Natural killer cell (primary cell): ENCODE data around the gene NELFCD. TPM values are rescaled to one million over a fixed set of nuclear protein-coding genes. Genes with fewer than 3 reads are reported as not detected.

ENCODE experiments used
- ATAC-seq, 3 donors: fragments of 150-1000 bp in 2 of 3; fragments of 200-7000 bp in 1 of 3; cut with Tn5 transposase; 1 replicate in 1 of 3; 2 replicates in 2 of 3; pipeline ENCODE4 v1.10.0; 2021; ENCODE audit warnings: mild to moderate bottlenecking in 2 of 3, moderate library complexity in 2 of 3
- DNase-seq, 2 donors: peaks; one replicate each; pipeline versions ENCODE4 v3.0.0 to v3.0.0-alpha.2; 2013 to 2021; ENCODE audit warnings: mixed read lengths in 1 of 2
- H3K27ac ChIP-seq: one replicate; pipeline ENCODE4 v1.5.1; 2013; ENCODE audit warnings: mild to moderate bottlenecking, low read length
- H3K27me3 ChIP-seq: one replicate; pipeline ENCODE4 v1.6.1; 2013; ENCODE audit warnings: low read length; ENCODE audit not compliant: control insufficient read depth, insufficient read depth
- H3K36me3 ChIP-seq: one replicate; pipeline ENCODE4 v1.6.1; 2013; ENCODE audit warnings: low read length; ENCODE audit not compliant: control insufficient read depth, insufficient read depth
- H3K4me1 ChIP-seq: one replicate; pipeline ENCODE4 v1.6.1; 2013; ENCODE audit warnings: low read length; ENCODE audit not compliant: control insufficient read depth, insufficient read depth
- H3K4me3 ChIP-seq: one replicate; pipeline ENCODE4 v1.5.1; 2013; ENCODE audit warnings: low read length
- H3K9me3 ChIP-seq: one replicate; pipeline ENCODE4 v1.6.1; 2013; ENCODE audit warnings: low read length; ENCODE audit not compliant: control insufficient read depth, insufficient read depth
- H3K27ac Mint-ChIP-seq, 2 donors: one replicate each; pipeline ENCODE4 v1.8.0; 2022; ENCODE audit warnings: mild to moderate bottlenecking in 2 of 2, mixed read lengths in 2 of 2, moderate library complexity in 1 of 2
- H3K27me3 Mint-ChIP-seq, 2 donors: one replicate each; pipeline ENCODE4 v1.8.0; 2022; ENCODE audit warnings: low read depth in 2 of 2, mixed read lengths in 2 of 2
- H3K36me3 Mint-ChIP-seq: one replicate; pipeline ENCODE4 v1.8.0; 2022; ENCODE audit warnings: mixed read lengths
- H3K4me1 Mint-ChIP-seq, 2 donors: one replicate each; pipeline ENCODE4 v1.8.0; 2022; ENCODE audit warnings: mixed read lengths in 2 of 2
- H3K4me3 Mint-ChIP-seq: one replicate; pipeline ENCODE4 v1.8.0; 2022; ENCODE audit warnings: mild to moderate bottlenecking, moderate library complexity, mixed read lengths
- H3K9me3 Mint-ChIP-seq, 2 donors: one replicate each; pipeline ENCODE4 v1.8.0; 2022; ENCODE audit warnings: mixed read lengths in 2 of 2
- CTCF ChIP-seq: fragments of 200-600 bp; IDR thresholded peaks from one replicate; pipeline ENCODE4 v1.8.0; 2022; ENCODE audit warnings: antibody characterized with exemption
- WGBS: methylation state at CpG from one replicate; pipeline ENCODE4 v1.1.7; 2013; ENCODE audit warnings: missing lambda C conversion rate; ENCODE audit not compliant: insufficient coverage; 5-methylcytosine and 5-hydroxymethylcytosine counted together
- intact Hi-C: fragments of 100-400 bp; cut with micrococcal nuclease; formaldehyde crosslinking; loops from one replicate; pipeline ENCODE4 v1.14.2; 2022
- total RNA-seq, 4 donors: library from RNA; stranded (reverse); fragments of 120-200 nt in 1 of 4; gene quantifications; one replicate each; pipeline versions ENCODE4 v1.2.3 to v1.2.4, GENCODE V29; 2013 to 2022

The NELFCD gene
- total RNA-seq, 3 donors from 2014 or later (not counting 1 experiment from before 2014, with no cell fraction given): 75.7 to 105 (median 92.6) TPM

- Mint-ChIP-seq H3K36me3 (no peaks in the 10 kb centered on the region), H3K4me3 (peak overlapping the region; percentile 81), H3K4me1 (peaks cover 22 to 51% of the 10 kb centered on the region in 2 donors), H3K27me3 (no peaks in the 10 kb centered on the region), H3K9me3 (no peaks in the 10 kb centered on the region), H3K27ac (peak overlapping the region; percentile 67 to 82)
- Histone ChIP-seq H3K36me3 (peaks cover 6% of the 10 kb centered on the region), H3K4me3 (peak overlapping the region; percentile 47), H3K27me3 (no peaks in the 10 kb centered on the region), H3K4me1 (peaks cover 60% of the 10 kb centered on the region), H3K27ac (peak overlapping the region; percentile 75), H3K9me3 (no peaks in the 10 kb centered on the region)
- ATAC-seq: peak; percentile 22 to 64 (median 33)
- no peak for TF ChIP-seq CTCF
- 20% methylated on average over 17 of the region's 17 CpGs for WGBS
- intact Hi-C loops: no loop called here
- DNase-seq: peak in 1 of 2 donors; percentile 74
Measured at GRCh38 chr20:59004763-59005522, 23.9 kb downstream of the NELFCD start.

- H3K4me3 ChIP-seq: peak overlapping the region; percentile 47
- 86% methylated on average over 3 of the region's 3 CpGs for WGBS
- peaks cover 6% of the 10 kb centered on the region for H3K36me3 ChIP-seq
- ATAC-seq: no peak
- Mint-ChIP-seq H3K36me3 (no peaks in the 10 kb centered on the region), H3K9me3 (no peaks in the 10 kb centered on the region), H3K4me1 (peaks cover 22 to 51% of the 10 kb centered on the region in 2 donors), H3K27me3 (no peaks in the 10 kb centered on the region), H3K4me3 (peak overlapping the region; percentile 83), H3K27ac (peak overlapping the region; percentile 67 to 82)
- H3K4me1 ChIP-seq: peaks cover 60% of the 10 kb centered on the region
- intact Hi-C loops: no loop called here
- peak overlapping the region; percentile 75 for H3K27ac ChIP-seq
- no peaks in the 10 kb centered on the region for H3K27me3 ChIP-seq
- no peak for DNase-seq
- TF ChIP-seq CTCF: no peak
- H3K9me3 ChIP-seq: no peaks in the 10 kb centered on the region
Measured at GRCh38 chr20:59005523-59006166, 24.6 kb downstream of the NELFCD start.

- H3K4me3 Mint-ChIP-seq: peak overlapping the region; percentile 83
- H3K27ac Mint-ChIP-seq: peak overlapping the region; percentile 43 to 82
- intact Hi-C loops: no loop called here
- TF ChIP-seq CTCF: no peak
- H3K4me3 ChIP-seq: peak overlapping the region; percentile 47
- no peaks in the 10 kb centered on the region for H3K27me3 Mint-ChIP-seq
- H3K4me1 ChIP-seq: peaks cover 60% of the 10 kb centered on the region
- no peaks in the 10 kb centered on the region for H3K36me3 Mint-ChIP-seq
- H3K9me3 Mint-ChIP-seq: no peaks in the 10 kb centered on the region
- DNase-seq: peak in 1 of 2 donors; percentile 18
- H3K27me3 ChIP-seq: no peaks in the 10 kb centered on the region
- H3K9me3 ChIP-seq: no peaks in the 10 kb centered on the region
- peak overlapping the region; percentile 75 for H3K27ac ChIP-seq
- ATAC-seq: peak in 2 of 3 donors; percentile 4 to 8
- peaks cover 6% of the 10 kb centered on the region for H3K36me3 ChIP-seq
- peaks cover 24 to 51% of the 10 kb centered on the region in 2 donors for H3K4me1 Mint-ChIP-seq
- 55% methylated on average over 29 of the region's 29 CpGs for WGBS
Measured at GRCh38 chr20:59006167-59006863, 25.3 kb downstream of the NELFCD start.
